Daoy (cell line): Measurements from ENCODE around the gene BTC. TPM values are rescaled to one million over a fixed set of nuclear protein-coding genes. Genes with fewer than 3 reads are reported as not detected.
"Not testable (repeated sequence)": the region's sequence is repeated elsewhere in the genome, so short reads cannot be mapped to it uniquely, and the experiment has no call there.

Experiments used
- DNase-seq: peaks from one replicate; pipeline ENCODE4 v3.0.0-alpha.2; 2015; ENCODE audit warnings: low read depth
- total RNA-seq: library from RNA; depleted of rRNA; stranded (reverse); fragments of >200 nt; shearing (Covaris generic); gene quantifications from 2 replicates; pipeline ENCODE4 v1.2.3, GENCODE V29; 2014; rRNA removed

The BTC gene
- total RNA-seq, 1 experiment from 2014 or later = 0.29 TPM

DNA sequence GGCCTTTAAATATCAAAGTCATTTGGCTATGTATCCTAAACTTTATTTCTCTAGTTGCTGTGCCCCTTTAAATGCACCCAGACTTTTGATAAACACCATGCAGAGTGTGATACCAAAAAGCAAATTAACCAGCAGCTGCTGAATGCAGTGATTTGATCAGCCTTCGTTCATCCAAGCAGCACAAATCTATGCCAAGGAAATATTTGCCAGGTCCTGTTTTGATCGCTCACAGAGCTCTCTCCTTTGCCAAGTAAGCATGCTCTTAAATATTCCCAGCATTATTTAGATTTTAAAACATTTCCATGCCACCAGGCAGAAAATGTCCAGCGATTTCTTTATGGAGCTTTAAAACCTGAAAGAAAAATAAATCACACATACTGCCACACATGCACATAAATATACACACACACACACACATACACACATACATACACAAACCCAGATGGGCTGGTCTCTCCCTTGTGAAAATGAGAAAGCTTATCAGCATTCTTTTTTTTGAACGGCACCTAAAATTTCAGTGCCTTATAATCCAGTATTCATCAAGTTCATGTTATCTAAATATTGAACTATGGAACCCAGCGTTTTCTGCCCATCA is 35.7 kb downstream of the BTC start:
- no peak for DNase-seq

GRCh38 chr4:74757136-74757535 is 37.2 kb downstream of the BTC start:
- DNase-seq = no peak

DNA sequence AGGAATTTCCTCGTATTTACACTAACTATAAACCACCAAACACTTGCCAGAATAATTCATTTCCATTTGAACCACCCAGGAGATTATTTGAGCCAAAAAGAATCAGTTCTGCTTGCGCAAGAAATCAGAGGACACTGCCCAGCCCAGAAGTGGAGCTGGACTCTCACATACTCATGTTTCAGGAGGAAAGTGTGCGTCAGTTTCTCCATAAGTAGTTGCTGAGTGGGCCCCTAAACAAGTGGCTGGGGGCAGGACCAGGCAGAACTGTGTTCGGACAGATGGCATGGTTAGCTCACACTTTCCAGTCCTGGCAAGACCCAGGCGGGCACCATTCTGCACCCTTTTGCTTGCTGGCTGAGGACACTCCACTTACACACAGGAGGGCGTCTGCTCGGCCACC is 38.8 kb downstream of the BTC start:
- no peak for DNase-seq

DNA sequence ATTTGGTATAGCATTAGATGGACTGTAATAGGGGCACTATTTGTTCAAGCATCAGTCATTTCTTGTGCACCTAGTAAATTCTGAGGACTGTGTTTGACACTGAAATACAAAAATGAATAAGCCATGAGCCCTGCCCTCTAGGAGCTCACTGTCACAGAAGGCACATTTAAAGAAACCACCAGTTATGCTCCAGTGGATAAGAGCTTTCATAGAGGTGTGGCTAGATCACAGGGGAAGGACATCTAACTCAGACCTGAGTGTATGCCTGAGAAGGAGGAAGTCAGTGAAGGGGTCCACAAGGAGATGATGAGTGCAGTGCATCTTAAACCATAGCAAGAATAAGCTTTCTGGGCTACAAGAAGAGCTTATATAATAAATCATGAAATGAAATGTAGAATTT is 40.1 kb downstream of the BTC start:
- no peak for DNase-seq

- DNase-seq = no peak
These were observed 41.5 kb downstream of the BTC start for GRCh38 chr4:74752798-74753197.

DNA sequence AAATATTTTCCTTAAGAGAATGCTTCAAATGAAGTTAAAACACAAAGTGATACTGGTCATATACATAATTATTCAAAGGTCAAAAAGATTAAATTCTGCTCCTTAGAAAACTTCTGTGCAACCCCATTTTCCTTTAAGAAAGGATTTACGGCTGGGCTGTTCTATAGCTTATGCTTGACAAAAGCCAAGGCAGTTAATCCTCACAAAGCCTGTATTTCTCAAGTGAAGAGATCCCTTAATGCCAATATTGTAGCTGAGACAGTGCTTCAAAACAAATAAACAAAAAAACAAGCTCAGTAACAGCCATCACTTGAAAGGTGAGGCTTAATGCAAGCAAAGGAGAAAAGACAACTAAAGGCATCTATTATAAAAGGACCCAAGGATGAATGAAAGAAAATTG is 42.5 kb downstream of the BTC start:
- no peak for DNase-seq

DNA sequence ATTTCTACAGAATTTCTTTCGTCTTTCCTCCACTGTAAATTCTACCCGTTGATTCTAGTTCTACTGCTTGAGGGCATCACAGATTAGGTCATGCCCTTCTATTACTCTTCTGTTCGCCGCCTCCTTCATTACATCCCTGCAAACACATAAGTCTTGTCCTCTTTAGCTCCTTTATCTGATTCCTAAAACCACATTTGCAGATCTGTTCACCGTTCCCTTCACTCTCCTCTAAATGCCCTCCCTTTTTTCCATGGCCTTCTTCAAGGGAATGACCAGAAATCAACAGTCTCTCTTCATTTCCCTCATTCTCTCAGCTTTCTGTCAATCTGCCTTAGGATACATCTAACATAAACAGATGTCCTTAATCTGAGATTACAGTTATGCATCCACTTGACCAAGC is 43.1 kb downstream of the BTC start:
- no peak for DNase-seq

DNA sequence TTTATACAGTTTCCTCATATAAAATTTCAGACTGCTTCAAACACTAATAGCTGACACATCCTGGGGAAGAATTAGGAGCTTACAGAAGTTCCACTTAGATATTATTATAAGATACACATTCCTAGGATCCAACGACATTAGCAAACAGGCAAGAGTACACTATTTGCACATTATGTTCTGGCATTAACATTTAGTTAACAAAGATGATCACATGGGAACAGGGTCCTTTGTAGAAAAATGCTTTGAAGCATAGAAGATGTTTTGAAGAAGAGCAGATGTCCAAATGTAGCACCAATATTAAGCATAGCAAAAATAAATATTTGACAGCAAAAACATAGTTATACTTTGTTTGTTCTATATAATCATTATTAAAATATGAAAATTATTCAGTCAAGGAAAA is 52.1 kb downstream of the BTC start:
- no peak for DNase-seq

GRCh38 chr4:74738464-74739143 is 55.7 kb downstream of the BTC start:
- DNase-seq = no peak

- DNase-seq = no peak
These were observed 59.3 kb downstream of the BTC start for GRCh38 chr4:74734995-74735394.

DNA sequence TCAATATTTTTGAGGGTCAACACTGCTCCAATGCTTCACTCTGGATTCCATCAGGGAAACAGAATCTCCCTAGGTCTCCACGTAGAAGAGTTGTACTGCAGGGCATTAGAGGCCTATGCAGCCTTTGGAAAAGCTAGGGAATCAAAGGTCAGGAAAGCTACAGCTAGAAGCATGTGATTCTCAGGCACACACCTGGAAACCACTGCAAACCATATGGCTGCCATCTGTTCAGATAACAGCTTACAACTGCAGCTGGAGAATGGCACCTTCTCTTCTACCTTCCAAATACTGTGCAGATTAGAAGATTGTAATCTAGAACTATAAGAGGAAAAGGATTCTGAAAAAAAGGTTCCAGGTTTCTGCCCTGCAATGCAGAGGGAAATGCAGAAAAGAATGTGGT is 60.6 kb downstream of the BTC start:
- no peak for DNase-seq

DNA sequence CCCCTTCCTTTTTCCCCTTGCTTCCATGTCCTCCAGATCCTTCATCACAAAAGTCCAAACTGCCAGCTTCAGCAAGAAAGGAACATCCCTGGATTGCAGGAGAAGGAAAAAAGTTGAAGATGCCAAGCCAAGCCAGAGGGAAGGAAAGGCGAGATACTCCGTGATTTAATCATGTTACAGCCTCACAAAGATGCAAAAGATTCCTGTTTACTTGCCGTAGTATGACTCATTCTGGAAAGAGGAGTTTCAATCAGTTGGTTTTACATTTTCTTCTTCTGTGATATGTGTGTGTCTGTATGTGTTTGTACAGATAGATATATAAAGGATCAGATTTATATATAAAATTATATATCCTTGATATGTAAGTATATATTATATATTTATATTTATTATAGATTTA is 69.3 kb downstream of the BTC start:
- no peak for DNase-seq

DNA sequence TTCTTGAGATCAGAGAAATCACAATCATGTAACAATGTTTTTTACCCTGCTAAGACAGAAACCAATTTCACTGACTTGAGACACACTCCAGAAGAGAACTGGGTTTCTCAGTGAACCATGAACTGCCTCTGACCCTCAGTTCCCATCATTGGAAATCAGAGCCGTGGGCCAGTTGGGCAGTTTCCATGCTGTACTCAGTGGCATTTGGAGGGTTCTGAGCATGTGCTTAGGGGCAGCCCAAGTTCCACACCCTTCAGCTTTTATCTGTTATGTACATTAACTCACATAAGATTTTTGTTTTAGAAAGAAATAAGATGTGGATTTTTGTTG is 77.9 kb downstream of the BTC start:
- DNase-seq = no peak

DNA sequence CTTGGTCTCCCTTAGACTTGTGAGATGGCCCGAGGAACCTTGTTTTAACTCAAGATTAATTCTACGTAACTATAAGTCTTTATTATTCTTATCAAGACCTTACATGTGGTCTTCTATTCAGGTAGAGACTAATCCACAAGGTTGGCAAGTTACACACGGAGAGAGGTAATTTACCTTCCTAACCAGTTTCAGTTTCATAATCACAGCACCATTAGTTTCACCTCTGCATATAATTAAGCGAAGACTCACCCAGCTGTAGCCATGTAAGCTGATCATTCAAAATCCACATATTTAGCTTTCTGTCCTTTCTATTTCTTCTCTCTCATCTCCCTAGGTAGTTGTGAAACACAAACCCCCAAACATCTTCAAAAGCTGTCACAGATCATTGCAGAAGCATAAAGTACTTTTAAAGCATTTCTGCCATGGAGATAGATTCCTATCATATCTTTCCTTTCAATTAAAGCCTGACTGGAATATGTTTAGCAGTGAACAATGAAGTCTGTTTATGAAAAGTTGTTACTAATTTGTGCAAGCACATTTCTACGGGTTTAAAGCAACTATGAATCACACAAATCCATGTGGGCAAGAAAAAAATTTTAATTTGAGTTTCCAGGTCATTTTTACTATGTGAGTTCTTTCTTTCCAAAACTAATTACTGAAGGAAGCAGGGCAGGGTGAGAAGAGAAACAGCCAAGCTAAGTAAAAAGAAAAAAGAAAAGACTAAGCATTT is 78.5 kb downstream of the BTC start:
- no peak for DNase-seq

GRCh38 chr4:74714611-74715130 is 79.7 kb downstream of the BTC start:
- no peak for DNase-seq

- DNase-seq = not testable (repeated sequence)
These were observed 86.2 kb downstream of the BTC start for GRCh38 chr4:74708135-74708534.

Other genes with a start within 250 kb of the BTC start
- gene PARM1, start 138.6 kb upstream of the BTC start, total RNA-seq = 0.63 TPM in 1 of 2 replicates, not detected in the other